Dermis blood vessel endothelial cell (primary cell): ENCODE results near the gene CCDC63. TPM values are rescaled to one million over a fixed set of nuclear protein-coding genes. Genes with fewer than 3 reads are reported as not detected.
"Not testable (repeated sequence)": the region's sequence is repeated elsewhere in the genome, so short reads cannot be mapped to it uniquely, and the experiment has no call there.

Experiments
- DNase-seq: peaks from one replicate; pipeline ENCODE4 v3.0.0; 2010
- total RNA-seq: library from RNA; depleted of rRNA; stranded (reverse); fragments of >200 nt; gene quantifications from 2 replicates; pipeline ENCODE4 v1.2.3, GENCODE V29; 2014

Gene CCDC63
- total RNA-seq, 1 donor from 2014 or later: not detected

GRCh38 chr12:110844551-110845338 lies 2.0 kb upstream of the CCDC63 start:
- no peak for DNase-seq

- DNase-seq: no peak
Observed at GRCh38 chr12:110845339-110845682, 1.5 kb upstream of the CCDC63 start.

- DNase-seq: no peak
Observed at GRCh38 chr12:110848314-110848923, 1.6 kb downstream of the CCDC63 start.

GRCh38 chr12:110849221-110849620 lies 2.4 kb downstream of the CCDC63 start:
- no peak for DNase-seq

GRCh38 chr12:110849748-110850403 lies 3.1 kb downstream of the CCDC63 start:
- DNase-seq: no peak

- no peak for DNase-seq
Observed at GRCh38 chr12:110850762-110851161, 4.0 kb downstream of the CCDC63 start.

GRCh38 chr12:110853836-110854235 lies 7.0 kb downstream of the CCDC63 start:
- no peak for DNase-seq

- no peak for DNase-seq
Observed at GRCh38 chr12:110856542-110856941, 9.8 kb downstream of the CCDC63 start.

- DNase-seq: no peak
Observed at GRCh38 chr12:110857528-110857927, 10.7 kb downstream of the CCDC63 start.

- DNase-seq: not testable (repeated sequence)
Observed at GRCh38 chr12:110857954-110858353, 11.2 kb downstream of the CCDC63 start.

GRCh38 chr12:110858848-110859247 lies 12.1 kb downstream of the CCDC63 start:
- DNase-seq: no peak

- DNase-seq: peak; percentile 71
Observed at GRCh38 chr12:110860833-110861296, 14.1 kb downstream of the CCDC63 start.

- no peak for DNase-seq
Observed at GRCh38 chr12:110861729-110862128, 14.9 kb downstream of the CCDC63 start.

GRCh38 chr12:110862329-110862728 lies 15.5 kb downstream of the CCDC63 start:
- DNase-seq: peak; percentile 61

- DNase-seq: no peak
Observed at GRCh38 chr12:110863161-110863560, 16.4 kb downstream of the CCDC63 start.

- no peak for DNase-seq
Observed at GRCh38 chr12:110865521-110865920, 18.7 kb downstream of the CCDC63 start.

GRCh38 chr12:110869026-110869425 lies 22.2 kb downstream of the CCDC63 start:
- DNase-seq: no peak

- no peak for DNase-seq
Observed at GRCh38 chr12:110869803-110870202, 23.0 kb downstream of the CCDC63 start.

- DNase-seq: no peak
Observed at GRCh38 chr12:110872100-110872499, 25.3 kb downstream of the CCDC63 start.

- no peak for DNase-seq
Observed at GRCh38 chr12:110874351-110874750, 27.6 kb downstream of the CCDC63 start.

- DNase-seq: no peak
Observed at GRCh38 chr12:110874781-110875180, 28.0 kb downstream of the CCDC63 start.

- no peak for DNase-seq
Observed at GRCh38 chr12:110880651-110881050, 33.9 kb downstream of the CCDC63 start.

GRCh38 chr12:110883251-110883650 lies 36.5 kb downstream of the CCDC63 start:
- no peak for DNase-seq
